NB4 (cell line): Measurements from ENCODE around the gene OR10A4.

Source experiments
- POLR2A ChIP-seq: IDR thresholded peaks from 2 replicates; pipeline ENCODE4 v1.6.1; 2011; ENCODE audit warnings: mild to moderate bottlenecking; ENCODE audit not compliant: insufficient read length; ENCODE audit errors: extremely low read depth
- TF ChIP-seq, protein P1 (sequence below): IDR thresholded peaks from one replicate; pipeline ENCODE4 v1.5.1; 2012; ENCODE audit warnings: low read depth, low read length

GRCh38 chr11:6898911-6899310, 22.5 kb downstream of the OR10A4 start:
- TF ChIP-seq POLR2A, result no peak
- TF ChIP-seq, protein P1, sequence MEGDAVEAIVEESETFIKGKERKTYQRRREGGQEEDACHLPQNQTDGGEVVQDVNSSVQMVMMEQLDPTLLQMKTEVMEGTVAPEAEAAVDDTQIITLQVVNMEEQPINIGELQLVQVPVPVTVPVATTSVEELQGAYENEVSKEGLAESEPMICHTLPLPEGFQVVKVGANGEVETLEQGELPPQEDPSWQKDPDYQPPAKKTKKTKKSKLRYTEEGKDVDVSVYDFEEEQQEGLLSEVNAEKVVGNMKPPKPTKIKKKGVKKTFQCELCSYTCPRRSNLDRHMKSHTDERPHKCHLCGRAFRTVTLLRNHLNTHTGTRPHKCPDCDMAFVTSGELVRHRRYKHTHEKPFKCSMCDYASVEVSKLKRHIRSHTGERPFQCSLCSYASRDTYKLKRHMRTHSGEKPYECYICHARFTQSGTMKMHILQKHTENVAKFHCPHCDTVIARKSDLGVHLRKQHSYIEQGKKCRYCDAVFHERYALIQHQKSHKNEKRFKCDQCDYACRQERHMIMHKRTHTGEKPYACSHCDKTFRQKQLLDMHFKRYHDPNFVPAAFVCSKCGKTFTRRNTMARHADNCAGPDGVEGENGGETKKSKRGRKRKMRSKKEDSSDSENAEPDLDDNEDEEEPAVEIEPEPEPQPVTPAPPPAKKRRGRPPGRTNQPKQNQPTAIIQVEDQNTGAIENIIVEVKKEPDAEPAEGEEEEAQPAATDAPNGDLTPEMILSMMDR, result no peak
